H1 (cell line): ENCODE results near the gene AP3B2. TPM values are rescaled to one million over a fixed set of nuclear protein-coding genes. Genes with fewer than 3 reads are reported as not detected.

Experiments
- CTCF ChIA-PET: fragments of 300-600 bp; sonication (Branson Sonifier 250); formaldehyde crosslinking; loops from one replicate; lab custom pipeline; 2021; ENCODE audit not compliant: partially characterized antibody; lab: Charles Lee
- POLR2A ChIA-PET: fragments of 300-600 bp; sonication (Branson Sonifier 250); formaldehyde crosslinking; loops from one replicate; lab custom pipeline; 2021; ENCODE audit warnings: inconsistent platforms; ENCODE audit not compliant: partially characterized antibody; lab: Charles Lee
- DNase-seq, 2 experiments: peaks; one replicate each; pipeline versions ENCODE4 v3.0.0 to v3.0.0-alpha.2; 2010 to 2022; ENCODE audit warnings: low spot score in 2 of 2, low read depth in 1 of 2, mixed read lengths in 1 of 2
- FAIRE-seq: peaks from 2 replicates; lab custom pipeline; 2011; peaks lifted over from hg19 to GRCh38; lab: Jason Lieb, UNC
- H2AFZ ChIP-seq: 2 replicates; pipeline ENCODE4 v1.8.1; 2012; ENCODE audit warnings: low read length, inconsistent platforms
- H2AK5ac ChIP-seq: 2 replicates; pipeline ENCODE4 v1.6.1; 2013; ENCODE audit warnings: low read depth, low read length
- H2BK120ac ChIP-seq: replicated peaks from 2 replicates; pipeline ENCODE3; 2013; ENCODE audit warnings: low read depth, low read length, inconsistent platforms
- H2BK12ac ChIP-seq: 2 replicates; pipeline ENCODE4 v1.6.1; 2013; ENCODE audit warnings: low read depth, low read length
- H2BK15ac ChIP-seq: 2 replicates; pipeline ENCODE4 v1.6.1; 2013; ENCODE audit warnings: low read length
- H2BK20ac ChIP-seq: 2 replicates; pipeline ENCODE4 v1.6.1; 2013; ENCODE audit warnings: low read length
- H2BK5ac ChIP-seq: 2 replicates; pipeline ENCODE4 v1.6.1; 2013; ENCODE audit warnings: low read depth, low read length
- H3K14ac ChIP-seq: 2 replicates; pipeline ENCODE4 v1.6.1; 2013; ENCODE audit warnings: inconsistent platforms; ENCODE audit not compliant: insufficient read length
- H3K18ac ChIP-seq: 2 replicates; pipeline ENCODE4 v1.6.1; 2013; ENCODE audit warnings: low read length; ENCODE audit errors: extremely low read depth
- H3K23ac ChIP-seq: 2 replicates; pipeline ENCODE4 v1.6.1; 2013; ENCODE audit warnings: inconsistent platforms; ENCODE audit not compliant: insufficient read length
- H3K23me2 ChIP-seq: 2 replicates; pipeline ENCODE4 v1.6.1; 2013; ENCODE audit warnings: low read depth, low read length
- H3K27ac ChIP-seq: 2 replicates; pipeline ENCODE4 v1.6.1; 2011; ENCODE audit warnings: low read depth, low read length, inconsistent platforms
- H3K27me3 ChIP-seq, 4 experiments: replicated peaks in 1 of 4; 1 replicate in 1 of 4; 2 replicates in 3 of 4; pipeline versions ENCODE4 v1.6.1 to v1.8.1; 2011 to 2013; ENCODE audit warnings: low read length in 3 of 4, mild to moderate bottlenecking in 3 of 4, inconsistent platforms in 2 of 4, mixed read lengths in 2 of 4, moderate library complexity in 1 of 4; ENCODE audit not compliant: control insufficient read depth in 3 of 4, insufficient read depth in 3 of 4; ENCODE audit errors: extremely low read depth in 1 of 4
- H3K36me3 ChIP-seq, 4 experiments: 2 replicates each; pipeline versions ENCODE4 v1.6.1 to v1.8.1; 2011 to 2013; ENCODE audit warnings: mild to moderate bottlenecking in 4 of 4, low read length in 3 of 4, moderate library complexity in 2 of 4, control low read depth in 1 of 4, inconsistent platforms in 1 of 4; ENCODE audit not compliant: insufficient read depth in 4 of 4, control insufficient read depth in 2 of 4
- H3K4ac ChIP-seq: replicated peaks from 2 replicates; pipeline ENCODE3; 2013; ENCODE audit warnings: low read length, low read depth, mixed read lengths, inconsistent platforms; ENCODE audit not compliant: insufficient read length
- H3K4me1 ChIP-seq, 4 experiments: replicated peaks in 1 of 4; 1 replicate in 1 of 4; 2 replicates in 3 of 4; pipeline versions ENCODE4 v1.6.1 to v1.8.1; 2011 to 2013; ENCODE audit warnings: low read length in 3 of 4, inconsistent platforms in 2 of 4, mixed read lengths in 1 of 4; ENCODE audit not compliant: insufficient read depth in 4 of 4, control insufficient read depth in 3 of 4
- H3K4me2 ChIP-seq, 2 experiments: 2 replicates each; pipeline versions ENCODE4 v1.6.1 to v1.8.1; 2011 to 2013; ENCODE audit warnings: low read depth in 2 of 2, low read length in 2 of 2, control low read depth in 1 of 2, inconsistent platforms in 1 of 2, mild to moderate bottlenecking in 1 of 2; ENCODE audit not compliant: insufficient read depth in 1 of 2
- H3K4me3 ChIP-seq, 4 experiments: fragments of 200-600, 300-600 bp in 1 of 4; sonication (generic), shearing (Covaris generic), sonication (Bioruptor Twin) in 1 of 4; 2 replicates each; pipeline versions ENCODE4 v1.5.1 to v1.8.1; 2011 to 2016; ENCODE audit warnings: low read length in 4 of 4, low read depth in 3 of 4, control low read depth in 2 of 4, inconsistent platforms in 2 of 4, mild to moderate bottlenecking in 2 of 4, mixed read lengths in 1 of 4, moderate library complexity in 1 of 4; ENCODE audit not compliant: insufficient read depth in 2 of 4; ENCODE audit errors: extremely low read depth in 1 of 4
- H3K56ac ChIP-seq: replicated peaks from 2 replicates; pipeline ENCODE3; 2013; ENCODE audit warnings: low read depth, mild to moderate bottlenecking, mixed read lengths, low read length, inconsistent platforms; ENCODE audit not compliant: insufficient read length
- H3K79me1 ChIP-seq: 2 replicates; pipeline ENCODE4 v1.6.1; 2013; ENCODE audit warnings: low read depth, low read length, control low read depth
- H3K79me2 ChIP-seq, 2 experiments: 2 replicates each; pipeline versions ENCODE4 v1.6.1 to v1.8.1; 2012 to 2013; ENCODE audit warnings: low read length in 2 of 2, mild to moderate bottlenecking in 2 of 2, inconsistent platforms in 1 of 2; ENCODE audit not compliant: insufficient read depth in 2 of 2, control insufficient read depth in 1 of 2
- H3K9ac ChIP-seq, 4 experiments: replicated peaks in 1 of 4; 1 replicate in 1 of 4; 2 replicates in 3 of 4; pipeline versions ENCODE4 v1.6.1 to v1.8.1; 2011 to 2013; ENCODE audit warnings: low read depth in 3 of 4, low read length in 3 of 4, control low read depth in 2 of 4, mild to moderate bottlenecking in 2 of 4, moderate library complexity in 2 of 4, inconsistent platforms in 1 of 4; ENCODE audit errors: extremely low read depth in 1 of 4
- H3K9me3 ChIP-seq, 2 experiments: 2 replicates each; pipeline versions ENCODE4 v1.6.1 to v1.8.1; 2012 to 2013; ENCODE audit warnings: mild to moderate bottlenecking in 2 of 2, moderate library complexity in 2 of 2, control low read depth in 1 of 2, inconsistent platforms in 1 of 2, low read depth in 1 of 2, low read length in 1 of 2, mixed read lengths in 1 of 2; ENCODE audit not compliant: insufficient read depth in 2 of 2
- H4K20me1 ChIP-seq, 2 experiments: replicated peaks in 1 of 2; 2 replicates each; pipeline versions ENCODE3 to v1.8.1; 2011 to 2013; ENCODE audit warnings: inconsistent platforms in 2 of 2, low read length in 2 of 2, mild to moderate bottlenecking in 1 of 2; ENCODE audit not compliant: insufficient read depth in 2 of 2, control insufficient read depth in 1 of 2
- H4K5ac ChIP-seq: 2 replicates; pipeline ENCODE4 v1.6.1; 2013; ENCODE audit warnings: low read length, low read depth, mixed read lengths, inconsistent platforms; ENCODE audit not compliant: insufficient read length
- H4K8ac ChIP-seq: 2 replicates; pipeline ENCODE4 v1.8.0; 2013; ENCODE audit warnings: mild to moderate bottlenecking, moderate library complexity, low read length, inconsistent platforms; ENCODE audit not compliant: insufficient read depth; ENCODE audit errors: extremely low read depth
- H4K91ac ChIP-seq: replicated peaks from 2 replicates; pipeline ENCODE3; 2013; ENCODE audit warnings: low read length, mixed read lengths, inconsistent platforms; ENCODE audit not compliant: insufficient read length
- BCL11A ChIP-seq, 2 experiments: IDR thresholded peaks; one replicate each; pipeline ENCODE4 v1.6.1; 2011; ENCODE audit warnings: low read depth in 2 of 2, low read length in 2 of 2, mild to moderate bottlenecking in 2 of 2
- EP300 ChIP-seq, 2 experiments: IDR thresholded peaks; 1 replicate in 1 of 2; 2 replicates in 1 of 2; pipeline ENCODE4 v1.6.1; 2011 to 2012; ENCODE audit warnings: low read depth in 2 of 2, low read length in 2 of 2, mild to moderate bottlenecking in 2 of 2, borderline replicate concordance in 1 of 2, inconsistent platforms in 1 of 2, moderate library complexity in 1 of 2
- EZH2 ChIP-seq: fragments of 200-600 bp; sonication (generic); IDR thresholded peaks from 2 replicates; pipeline ENCODE4 v1.7.1; 2012; ENCODE audit warnings: low read depth, mild to moderate bottlenecking, moderate library complexity, low read length, inconsistent platforms; ENCODE audit not compliant: severe bottlenecking
- GABPA ChIP-seq: IDR thresholded peaks from 2 replicates; pipeline ENCODE4 v1.6.1; 2011; ENCODE audit warnings: mild to moderate bottlenecking, low read length, moderate library complexity, borderline replicate concordance; ENCODE audit not compliant: insufficient read depth
- GTF2F1 ChIP-seq: IDR thresholded peaks from 2 replicates; pipeline ENCODE4 v1.6.1; 2012; ENCODE audit warnings: low read depth, low read length, improper control_type of control experiment, borderline replicate concordance
- HDAC2 ChIP-seq, 2 experiments: fragments of 300-600 bp in 1 of 2; sonication (generic) in 1 of 2; IDR thresholded peaks; 2 replicates each; pipeline ENCODE4 v1.6.1; 2011 to 2012; ENCODE audit warnings: low read depth in 2 of 2, low read length in 2 of 2, mild to moderate bottlenecking in 2 of 2, moderate library complexity in 2 of 2, borderline replicate concordance in 1 of 2, inconsistent platforms in 1 of 2
- RFX5 ChIP-seq: IDR thresholded peaks from 2 replicates; pipeline ENCODE4 v1.6.1; 2011; ENCODE audit warnings: low read depth, low read length, improper control_type of control experiment, borderline replicate concordance
- SAP30 ChIP-seq: fragments of 300-600 bp; sonication (generic); IDR thresholded peaks from 2 replicates; pipeline ENCODE4 v1.7.1; 2012; ENCODE audit warnings: low read length, moderate library complexity, mild to moderate bottlenecking, inconsistent platforms; ENCODE audit not compliant: insufficient read depth, insufficient replicate concordance
- SUZ12 ChIP-seq: fragments of 200-600 bp; sonication (generic); IDR thresholded peaks from 2 replicates; pipeline ENCODE4 v1.6.1; 2012; ENCODE audit warnings: mild to moderate bottlenecking, inconsistent platforms, low read length, moderate library complexity, mixed read lengths
- TAF7 ChIP-seq: optimal IDR thresholded peaks from 2 replicates; pipeline ENCODE3; 2011; ENCODE audit warnings: low read depth, mild to moderate bottlenecking, inconsistent platforms, low read length, moderate library complexity, borderline replicate concordance
- YY1 ChIP-seq: IDR thresholded peaks from 2 replicates; pipeline ENCODE4 v1.6.1; 2011; ENCODE audit warnings: low read depth, mild to moderate bottlenecking, low read length
- ZNF274 ChIP-seq: IDR thresholded peaks from 2 replicates; pipeline ENCODE4 v1.7.0; 2012; ENCODE audit warnings: low read length, borderline replicate concordance; ENCODE audit errors: extremely low read depth
- WGBS, 2 experiments: shearing (Covaris generic) in 1 of 2; methylation state at CpG; one replicate each; pipeline versions ENCODE4 v1.1.6 to v1.1.7; 2013 to 2015; ENCODE audit warnings: low lambda C conversion rate in 2 of 2, mixed read lengths in 2 of 2, inconsistent platforms in 1 of 2, low coverage in 1 of 2, missing lambda C conversion rate in 1 of 2; ENCODE audit not compliant: insufficient replicate concordance in 2 of 2, insufficient coverage in 1 of 2, insufficient read length in 1 of 2; ENCODE audit errors: extremely low coverage in 1 of 2, missing lambda C conversion rate in 1 of 2; 5-methylcytosine and 5-hydroxymethylcytosine counted together
- polyA plus RNA-seq, 7 experiments: library from polyadenylated mRNA; depleted of rRNA in 3 of 7; stranded (reverse) in 5 of 7; unstranded in 2 of 7; fragments of >200 nt in 5 of 7; fragments of 200-250 nt in 2 of 7; gene quantifications; 1 replicate in 5 of 7; 2 replicates in 1 of 7; 4 replicates in 1 of 7; pipeline versions ENCODE4 v1.2.1 to v1.2.3, GENCODE V29; 2011 to 2013; ENCODE audit warnings: missing spikeins in 2 of 7, mixed read lengths in 2 of 7
- total RNA-seq: library from RNA; stranded (reverse); fragmentation: NEBNext Ultra II Directional; extraction: Animal tissue kit (Norgen Biotek cat#: 25700); gene quantifications from 2 replicates; pipeline ENCODE4 v1.2.1, GENCODE V29; 2021

The AP3B2 gene
- total and polyA plus RNA-seq, 2 of the 8 experiments (the other 6 are each of a cell fraction or from before 2014, with no cell fraction given): 21.8 to 25.7 TPM

- Histone ChIP-seq H3K27ac (no peak overlapping the region), H2BK12ac (no peak overlapping the region), H4K20me1 (no peaks in the 10 kb centered on the region), H3K14ac (no peak overlapping the region), H2BK20ac (no peak overlapping the region), H2BK15ac (0 out of 2 replicates have a peak overlapping the region, but pooled peaks have one; percentile 61), H4K8ac (no peak overlapping the region), H2BK5ac (no peak overlapping the region), H3K18ac (no peak overlapping the region), H3K4me2 (no peak overlapping the region), H2BK120ac (no peak overlapping the region), H3K9ac (no peak overlapping the region), H3K79me2 (peaks cover 0 to 3% of the 10 kb centered on the region in 2 experiments; a peak in 1 of 4 replicates), H2AFZ (no peak overlapping the region), H3K4me3 (no peak overlapping the region), H3K23ac (no peak overlapping the region), H2AK5ac (no peak overlapping the region), H4K91ac (no peak overlapping the region), H3K27me3 (peaks cover 0 to 7% (median 1%) of the 10 kb centered on the region in 4 experiments; a peak in 3 of 7 replicates), H3K79me1 (no peaks in the 10 kb centered on the region), H3K4me1 (peaks cover 0 to 13% (median 5%) of the 10 kb centered on the region in 4 experiments; a peak in 6 of 7 replicates), H3K36me3 (no peaks in the 10 kb centered on the region), H3K23me2 (peaks cover 13% of the 10 kb centered on the region; the same call in 1 of the 2 replicates), H3K56ac (no peak overlapping the region), H4K5ac (no peak overlapping the region), H3K9me3 (no peaks in the 10 kb centered on the region), H3K4ac (no peak overlapping the region)
- 91% methylated on average over 3 of the region's 3 CpGs; no CpG with 5 or more reads in 1 of the 2 experiments for WGBS, 2 experiments
- POLR2A ChIA-PET: interaction anchor here (1.1 to 2.9 kb wide), 2 partner anchors 21 to 31 kb away, joined by 3 to 9 read pairs; no protein-coding TSS in a partner anchor
- DNase-seq (no peak), FAIRE-seq (no peak)
- CTCF ChIA-PET: no interaction called here
- TF ChIP-seq HDAC2 (IDR thresholded peaks at IDR 0.05; ENCODE audit: borderline replicate concordance in 1 of 2, low read depth in 2 of 2, low read length in 2 of 2) (no peak), GTF2F1 (no peak), SUZ12 (no peak), TAF7 (no peak), RFX5 (no peak), ZNF274 (no peak), EP300 (IDR thresholded peaks at IDR 0.05; ENCODE audit: borderline replicate concordance in 1 of 2, low read depth in 2 of 2, low read length in 2 of 2) (no peak), BCL11A (IDR thresholded peaks at IDR 0.05; ENCODE audit: low read depth in 2 of 2, low read length in 2 of 2) (no peak), YY1 (no peak), EZH2 (no peak), GABPA (no peak), SAP30 (no peak)
Measured at GRCh38 chr15:82712036-82712435, 2.4 kb upstream of the AP3B2 start.
